Right lobe of liver (tissue), 4 donors: ENCODE results near the gene LAIR2.

Experiments used
- CTCF ChIP-seq, 4 donors: fragments of 200-600 bp in 3 of 4; fragments of 450-650 bp in 1 of 4; IDR thresholded peaks; one replicate each; pipeline versions ENCODE4 v1.5.1 to v1.8.0; 2016 to 2022; ENCODE audit warnings: antibody characterized with exemption in 4 of 4, mild to moderate bottlenecking in 2 of 4
- POLR2A ChIP-seq: fragments of 450-650 bp; IDR thresholded peaks from one replicate; pipeline ENCODE4 v1.6.1; 2017; ENCODE audit warnings: antibody characterized with exemption, mild to moderate bottlenecking
- donor health status: DM: no; HTN: no; CAD: no.
- donor health status: DM: no; HTN: no; CAD: no.
- donor health status: DM: no; HTN: yes; CAD: no.

- TF ChIP-seq POLR2A: no peak
- TF ChIP-seq CTCF (IDR thresholded peaks at IDR 0.05): no peak
Observed at GRCh38 chr19:54518844-54519243, 16.2 kb downstream of the LAIR2 start.
